Measurements from ENCODE around the gene POLL.

DNA sequence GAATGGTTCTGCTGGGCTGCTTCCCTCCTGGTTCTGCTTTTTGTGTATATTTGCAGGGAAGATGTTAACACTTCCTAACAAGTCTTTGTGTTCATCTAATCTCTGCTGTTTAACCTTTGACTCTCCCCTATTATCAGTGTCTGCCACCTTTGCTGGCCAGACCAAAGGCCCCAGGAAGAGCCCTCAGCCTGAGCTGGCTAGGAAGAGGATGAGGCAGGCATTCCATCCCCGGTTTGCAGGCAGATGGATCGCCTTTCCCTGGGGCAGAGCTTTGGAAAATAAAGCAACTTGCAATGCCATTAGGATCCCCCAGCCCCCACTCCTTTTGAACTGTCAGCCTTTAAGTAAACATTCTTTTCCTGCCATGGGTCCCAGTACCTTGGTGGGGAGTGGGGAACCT is 19.1 kb upstream of the POLL start:
- TF ChIP-seq POLR2A (IDR thresholded peaks at IDR 0.05; ENCODE audit: low read length) = no peak
- no peak for TF ChIP-seq EP300 (IDR thresholded peaks at IDR 0.05)
- TF ChIP-seq, protein P1, sequence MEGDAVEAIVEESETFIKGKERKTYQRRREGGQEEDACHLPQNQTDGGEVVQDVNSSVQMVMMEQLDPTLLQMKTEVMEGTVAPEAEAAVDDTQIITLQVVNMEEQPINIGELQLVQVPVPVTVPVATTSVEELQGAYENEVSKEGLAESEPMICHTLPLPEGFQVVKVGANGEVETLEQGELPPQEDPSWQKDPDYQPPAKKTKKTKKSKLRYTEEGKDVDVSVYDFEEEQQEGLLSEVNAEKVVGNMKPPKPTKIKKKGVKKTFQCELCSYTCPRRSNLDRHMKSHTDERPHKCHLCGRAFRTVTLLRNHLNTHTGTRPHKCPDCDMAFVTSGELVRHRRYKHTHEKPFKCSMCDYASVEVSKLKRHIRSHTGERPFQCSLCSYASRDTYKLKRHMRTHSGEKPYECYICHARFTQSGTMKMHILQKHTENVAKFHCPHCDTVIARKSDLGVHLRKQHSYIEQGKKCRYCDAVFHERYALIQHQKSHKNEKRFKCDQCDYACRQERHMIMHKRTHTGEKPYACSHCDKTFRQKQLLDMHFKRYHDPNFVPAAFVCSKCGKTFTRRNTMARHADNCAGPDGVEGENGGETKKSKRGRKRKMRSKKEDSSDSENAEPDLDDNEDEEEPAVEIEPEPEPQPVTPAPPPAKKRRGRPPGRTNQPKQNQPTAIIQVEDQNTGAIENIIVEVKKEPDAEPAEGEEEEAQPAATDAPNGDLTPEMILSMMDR (IDR thresholded peaks at IDR 0.05) = no peak
- TF ChIP-seq, protein P2, sequence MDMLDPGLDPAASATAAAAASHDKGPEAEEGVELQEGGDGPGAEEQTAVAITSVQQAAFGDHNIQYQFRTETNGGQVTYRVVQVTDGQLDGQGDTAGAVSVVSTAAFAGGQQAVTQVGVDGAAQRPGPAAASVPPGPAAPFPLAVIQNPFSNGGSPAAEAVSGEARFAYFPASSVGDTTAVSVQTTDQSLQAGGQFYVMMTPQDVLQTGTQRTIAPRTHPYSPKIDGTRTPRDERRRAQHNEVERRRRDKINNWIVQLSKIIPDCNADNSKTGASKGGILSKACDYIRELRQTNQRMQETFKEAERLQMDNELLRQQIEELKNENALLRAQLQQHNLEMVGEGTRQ (IDR thresholded peaks at IDR 0.05) = no peak
- TF ChIP-seq, protein P3, sequence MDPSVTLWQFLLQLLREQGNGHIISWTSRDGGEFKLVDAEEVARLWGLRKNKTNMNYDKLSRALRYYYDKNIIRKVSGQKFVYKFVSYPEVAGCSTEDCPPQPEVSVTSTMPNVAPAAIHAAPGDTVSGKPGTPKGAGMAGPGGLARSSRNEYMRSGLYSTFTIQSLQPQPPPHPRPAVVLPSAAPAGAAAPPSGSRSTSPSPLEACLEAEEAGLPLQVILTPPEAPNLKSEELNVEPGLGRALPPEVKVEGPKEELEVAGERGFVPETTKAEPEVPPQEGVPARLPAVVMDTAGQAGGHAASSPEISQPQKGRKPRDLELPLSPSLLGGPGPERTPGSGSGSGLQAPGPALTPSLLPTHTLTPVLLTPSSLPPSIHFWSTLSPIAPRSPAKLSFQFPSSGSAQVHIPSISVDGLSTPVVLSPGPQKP (IDR thresholded peaks at IDR 0.05; ENCODE audit: low read depth, low read length) = no peak
- no peak for TF ChIP-seq GATA3 (IDR thresholded peaks at IDR 0.05; ENCODE audit: borderline replicate concordance)
- TF ChIP-seq MYC (IDR thresholded peaks at IDR 0.05; ENCODE audit: borderline replicate concordance, low read length) = no peak
- TF ChIP-seq EHMT2 (IDR thresholded peaks at IDR 0.05; ENCODE audit: low read depth) = no peak
- TF ChIP-seq HOXB13 (CRISPR knock-in tag; IDR thresholded peaks at IDR 0.05; ENCODE audit: low read depth) = no peak
